ENCODE data around the gene ELFN2.

ELFN2 gene

DNA sequence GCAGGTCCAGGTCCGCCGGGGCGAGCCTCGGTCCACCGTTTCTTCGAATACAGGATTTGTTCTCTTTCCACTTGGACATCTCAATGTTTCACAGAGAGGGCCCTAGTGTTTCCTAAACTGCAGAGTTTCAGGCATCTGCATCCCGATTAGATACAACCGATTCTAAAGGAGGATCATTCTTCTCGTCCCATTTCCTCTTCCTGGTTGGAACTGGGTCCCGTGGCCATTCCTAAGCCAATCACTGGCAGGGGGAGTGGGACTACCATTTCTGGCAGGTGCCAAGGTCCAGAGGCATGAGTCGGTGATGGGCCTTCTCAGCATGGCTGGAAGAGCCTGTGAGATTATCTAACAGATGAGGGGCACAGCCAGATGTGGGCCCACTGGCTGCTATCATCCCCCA, 68.9 kb downstream of the ELFN2 start:
- no peak for DNase-seq (ENCODE audit: low read depth, low spot score)

GRCh38 chr22:37357446-37358075, 69.7 kb downstream of the ELFN2 start:
- no peak for DNase-seq (ENCODE audit: low read depth, low spot score)

DNA sequence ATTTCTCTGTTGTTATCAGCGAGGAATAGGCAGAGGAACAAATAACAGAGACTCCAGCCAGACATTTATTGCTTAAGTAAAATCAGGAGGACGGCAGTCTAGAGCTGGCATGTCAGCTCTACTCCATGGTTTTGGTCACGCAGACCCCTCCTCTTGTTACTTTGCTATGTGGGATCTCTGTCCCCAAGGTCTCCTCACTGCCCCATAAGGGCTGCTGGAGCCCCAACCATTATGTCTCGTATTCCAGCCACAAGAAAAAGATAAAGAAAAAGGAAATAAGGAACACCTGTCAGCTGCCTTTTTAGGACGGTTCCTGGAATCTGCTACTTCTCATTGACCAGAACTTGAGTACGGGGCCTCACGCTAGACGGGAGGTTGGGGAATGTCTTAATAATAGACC, 70.4 kb downstream of the ELFN2 start:
- no peak for DNase-seq (ENCODE audit: low read depth, low spot score)

DNA sequence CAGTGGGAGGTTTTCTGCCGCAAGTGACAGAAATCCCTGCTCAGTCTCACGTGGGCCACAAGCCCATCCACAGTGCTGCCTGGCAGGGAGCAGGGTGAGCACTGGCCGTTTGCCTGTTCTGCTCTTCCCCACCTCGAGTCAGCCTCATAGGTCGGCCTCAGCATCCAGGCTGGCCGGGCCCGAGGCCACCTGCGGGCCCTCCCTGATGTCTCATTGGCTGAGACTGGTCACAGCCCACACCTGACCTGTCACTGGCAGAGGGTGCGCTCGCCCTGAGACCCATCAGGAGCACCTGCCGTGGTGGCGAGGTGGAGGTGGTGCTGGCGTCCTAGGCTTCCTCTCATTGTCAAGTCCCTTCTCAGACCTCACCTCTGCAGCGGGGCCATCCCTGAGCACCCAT, 72.1 kb downstream of the ELFN2 start:
- DNase-seq (ENCODE audit: low read depth, low spot score) = no peak

GRCh38 chr22:37354670-37355069, 72.6 kb downstream of the ELFN2 start:
- no peak for DNase-seq (ENCODE audit: low read depth, low spot score)

DNA sequence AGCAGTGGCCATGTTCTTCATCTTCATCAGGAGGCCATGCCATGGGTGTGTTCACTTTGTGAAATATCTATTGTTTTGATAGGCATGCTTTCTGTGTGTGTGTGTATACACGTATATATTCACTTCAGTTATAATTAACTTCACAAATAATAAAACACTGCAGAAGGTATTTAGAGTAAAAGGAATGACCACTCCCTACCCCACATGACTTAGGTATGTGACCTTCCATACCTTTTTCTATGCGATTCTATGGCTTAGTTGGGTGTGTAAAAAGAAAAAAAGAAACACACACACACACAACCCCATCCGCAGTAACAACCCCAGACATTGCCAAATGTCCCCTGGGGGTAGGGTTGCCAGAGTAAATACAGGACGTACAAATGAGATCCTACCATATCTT, 73.0 kb downstream of the ELFN2 start:
- DNase-seq (ENCODE audit: low read depth, low spot score) = no peak

- DNase-seq (ENCODE audit: low read depth, low spot score) = no peak
These were observed 73.4 kb downstream of the ELFN2 start for GRCh38 chr22:37353839-37354238.

DNA sequence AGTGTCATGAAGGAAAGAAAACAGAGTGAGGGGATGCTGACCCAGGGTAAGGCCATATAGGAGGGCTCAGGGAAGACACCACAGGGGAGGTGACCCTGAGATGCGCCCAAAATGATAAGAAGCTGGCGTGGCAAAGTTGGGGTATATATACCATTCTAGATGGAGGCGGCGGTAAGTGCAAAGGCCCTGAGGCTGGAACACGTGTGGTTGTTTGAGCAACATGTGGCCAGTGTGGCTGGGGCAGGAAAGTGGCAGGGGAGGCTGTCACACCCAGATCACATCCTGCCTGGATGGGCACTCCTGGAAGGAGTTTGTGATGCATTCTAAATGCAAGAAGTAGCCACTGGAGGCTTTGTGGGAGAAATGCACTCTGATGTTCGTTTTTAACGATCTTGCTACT, 74.8 kb downstream of the ELFN2 start:
- DNase-seq (ENCODE audit: low read depth, low spot score) = no peak

GRCh38 chr22:37351232-37351631, 76.0 kb downstream of the ELFN2 start:
- no peak for DNase-seq (ENCODE audit: low read depth, low spot score)

- DNase-seq (ENCODE audit: low read depth, low spot score) = no peak
These were observed 78.0 kb downstream of the ELFN2 start for GRCh38 chr22:37349043-37349814.

GRCh38 chr22:37346505-37346895, 80.8 kb downstream of the ELFN2 start:
- DNase-seq (ENCODE audit: low read depth, low spot score) = no peak

GRCh38 chr22:37345863-37346504, 81.3 kb downstream of the ELFN2 start:
- no peak for DNase-seq (ENCODE audit: low read depth, low spot score)

DNA sequence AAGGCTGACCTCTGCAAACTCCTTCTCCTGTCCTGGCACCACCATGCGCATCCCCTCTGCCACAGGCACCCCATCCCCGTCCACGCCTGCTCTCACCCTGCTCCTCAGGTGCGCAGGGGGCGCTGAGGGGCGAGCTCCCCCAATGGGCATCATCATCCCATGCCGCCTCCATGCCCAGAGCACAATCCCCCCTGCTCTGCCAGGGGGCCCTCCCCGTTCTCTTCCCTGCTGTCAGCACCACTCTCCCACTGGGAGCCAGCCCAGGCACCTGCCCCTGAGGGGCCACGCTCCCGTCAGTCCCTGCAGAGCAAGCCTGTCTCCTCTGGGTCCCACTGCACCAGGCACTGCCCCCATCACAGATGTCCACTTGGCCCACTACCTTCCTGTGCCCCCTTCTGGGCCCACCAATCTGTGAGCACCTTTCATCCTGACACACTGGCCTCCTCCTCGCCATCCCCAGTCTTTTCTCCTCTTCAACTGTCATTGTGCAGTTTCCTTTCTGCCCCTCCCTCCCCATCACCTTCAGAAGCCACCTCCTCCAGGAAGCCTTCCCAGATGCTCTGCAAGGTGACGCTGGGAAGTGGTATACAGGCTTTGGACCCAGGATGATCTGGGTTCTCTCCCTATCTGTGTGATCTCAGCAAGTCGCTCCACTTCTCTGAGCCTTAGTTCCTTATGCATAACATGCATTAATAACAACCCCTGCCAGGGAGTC, 82.4 kb downstream of the ELFN2 start:
- no peak for DNase-seq (ENCODE audit: low read depth, low spot score)

- DNase-seq (ENCODE audit: low read depth, low spot score) = no peak
These were observed 83.2 kb downstream of the ELFN2 start for GRCh38 chr22:37343863-37344734.

DNA sequence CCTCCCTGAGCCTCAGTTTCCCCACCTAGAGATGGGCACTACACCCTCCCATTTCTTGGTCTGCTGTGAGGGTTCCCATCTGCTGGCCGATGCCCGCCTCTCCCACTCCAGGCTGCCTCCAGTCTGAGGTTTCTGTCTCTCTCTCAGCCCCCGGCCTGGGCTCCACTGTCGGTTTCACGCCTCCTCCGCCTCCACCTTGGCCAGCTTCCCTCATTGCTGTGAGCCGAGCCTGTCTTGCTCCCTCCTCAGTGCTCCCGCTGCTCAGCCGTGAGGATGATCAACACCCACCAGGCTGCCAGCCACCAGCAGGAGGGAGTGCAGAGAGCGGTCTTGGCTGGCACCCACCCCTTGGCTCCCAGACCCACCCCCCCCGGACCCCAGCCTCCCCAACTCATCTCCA, 83.9 kb downstream of the ELFN2 start:
- no peak for DNase-seq (ENCODE audit: low read depth, low spot score)

- no peak for DNase-seq (ENCODE audit: low read depth, low spot score)
These were observed 85.2 kb downstream of the ELFN2 start for GRCh38 chr22:37342065-37342464.

DNA sequence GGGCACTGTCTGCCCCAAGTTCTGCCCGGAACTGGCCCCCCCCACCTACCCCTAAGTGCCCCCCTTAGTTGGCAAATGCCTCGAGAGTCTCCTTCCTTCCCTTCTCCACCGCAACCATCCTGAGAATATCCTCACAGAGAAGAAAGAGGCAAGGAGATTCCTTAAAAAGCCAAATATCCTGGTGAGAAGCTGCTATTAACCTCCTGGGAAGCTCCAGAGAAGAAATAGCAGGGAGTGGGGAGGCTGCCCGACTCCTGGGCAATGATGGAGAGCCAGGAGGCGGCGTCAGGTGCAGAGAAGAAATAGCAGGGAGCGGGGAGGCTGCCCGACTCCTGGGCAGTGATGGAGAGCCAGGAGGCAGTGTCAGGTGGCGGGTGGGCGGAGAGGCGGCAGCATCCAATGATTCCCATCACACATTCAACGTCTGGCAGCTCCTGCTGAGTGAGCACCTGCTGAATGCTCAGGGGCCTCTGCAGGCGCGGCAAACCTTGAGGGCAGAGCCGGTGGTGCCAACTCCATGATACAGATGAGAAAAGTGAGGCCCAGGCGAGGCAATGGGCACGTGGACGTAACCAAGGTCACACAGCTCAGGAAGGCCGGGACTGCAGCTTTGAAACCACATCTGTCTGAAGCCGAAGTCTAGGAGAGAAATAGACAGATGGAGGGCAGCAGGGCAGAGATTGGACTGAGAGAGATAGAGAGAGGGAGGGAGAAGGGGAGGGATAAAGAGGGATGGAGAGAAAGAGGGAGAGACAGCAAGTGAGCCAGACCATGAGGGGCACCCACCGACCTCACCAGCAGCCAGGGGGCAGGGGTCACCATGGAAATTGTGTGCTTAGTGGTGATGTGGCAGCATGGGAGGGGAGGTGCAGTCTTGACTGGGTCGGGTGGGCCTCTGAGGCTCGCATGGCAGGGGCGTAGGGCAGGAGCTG, 86.7 kb downstream of the ELFN2 start:
- DNase-seq (ENCODE audit: low read depth, low spot score) = no peak

- DNase-seq (ENCODE audit: low read depth, low spot score) = no peak
These were observed 88.6 kb downstream of the ELFN2 start for GRCh38 chr22:37338539-37339246.

DNA sequence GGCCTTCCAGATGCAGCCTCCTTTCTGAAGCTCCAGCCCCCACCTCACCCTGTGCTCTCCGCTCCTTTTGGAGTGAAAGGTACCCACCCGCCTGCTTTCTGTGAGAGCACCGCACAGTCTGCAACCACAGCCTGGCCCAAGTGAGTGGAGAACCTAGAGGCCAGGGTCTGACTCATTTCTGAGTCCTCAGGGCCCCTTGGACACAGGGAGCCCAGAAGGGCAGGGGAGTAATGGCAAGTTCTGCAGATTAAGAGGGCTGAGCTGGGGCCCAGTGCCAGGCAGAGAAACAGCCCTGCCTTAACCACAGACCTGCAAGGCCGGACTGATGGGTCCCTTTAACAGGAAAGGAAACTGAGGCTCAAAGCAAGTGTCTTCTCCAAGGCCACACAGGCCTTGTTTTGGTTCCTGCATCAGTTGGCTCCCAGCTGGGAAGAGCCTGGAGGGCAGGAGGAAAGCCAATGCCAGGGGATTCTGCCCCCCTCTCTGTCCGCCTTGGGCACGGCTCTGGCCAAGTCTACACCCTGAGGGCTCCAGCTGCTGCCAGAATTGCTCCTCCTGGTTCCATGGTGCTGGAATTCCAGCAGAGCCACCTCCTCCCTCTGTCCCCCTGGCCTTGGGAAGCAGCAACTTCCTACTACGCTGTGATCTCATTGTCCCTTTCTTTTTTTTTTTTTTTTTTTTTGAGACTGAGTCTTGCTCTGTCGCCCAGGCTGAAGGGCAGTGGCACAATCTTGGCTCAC, 89.9 kb downstream of the ELFN2 start:
- no peak for DNase-seq (ENCODE audit: low read depth, low spot score)
